ENCODE data around the gene LIMA1.
A peak's percentile ranks its signal among the peaks of the same experiment; 100 is the strongest.
"Not testable (repeated sequence)": the region's sequence is repeated elsewhere in the genome, so short reads cannot be mapped to it uniquely, and the experiment has no call there.

Gene LIMA1

GRCh38 chr12:50248411-50248810, 34.9 kb downstream of the LIMA1 start:
- no peak for DNase-seq (ENCODE audit: low read depth, low spot score)

- DNase-seq (ENCODE audit: low read depth, low spot score) = not testable (repeated sequence)
These were observed 35.7 kb downstream of the LIMA1 start for GRCh38 chr12:50247665-50248064.

GRCh38 chr12:50246873-50247612, 36.3 kb downstream of the LIMA1 start:
- DNase-seq (ENCODE audit: low read depth, low spot score) = peak; percentile 54

- no peak for DNase-seq (ENCODE audit: low read depth, low spot score)
These were observed 37.0 kb downstream of the LIMA1 start for GRCh38 chr12:50246197-50246865.

GRCh38 chr12:50243507-50243906, 39.8 kb downstream of the LIMA1 start:
- DNase-seq (ENCODE audit: low read depth, low spot score) = no peak

- DNase-seq (ENCODE audit: low read depth, low spot score) = no peak
These were observed 40.5 kb downstream of the LIMA1 start for GRCh38 chr12:50242751-50243191.

- no peak for DNase-seq (ENCODE audit: low read depth, low spot score)
These were observed 42.1 kb downstream of the LIMA1 start for GRCh38 chr12:50241178-50241577.

- DNase-seq (ENCODE audit: low read depth, low spot score) = no peak
These were observed 42.6 kb downstream of the LIMA1 start for GRCh38 chr12:50240792-50241114.

GRCh38 chr12:50240096-50240791, 43.1 kb downstream of the LIMA1 start:
- no peak for DNase-seq (ENCODE audit: low read depth, low spot score)

GRCh38 chr12:50239355-50239891, 43.9 kb downstream of the LIMA1 start:
- no peak for DNase-seq (ENCODE audit: low read depth, low spot score)

- no peak for DNase-seq (ENCODE audit: low read depth, low spot score)
These were observed 49.0 kb downstream of the LIMA1 start for GRCh38 chr12:50234347-50234746.

- DNase-seq (ENCODE audit: low read depth, low spot score) = no peak
These were observed 50.5 kb downstream of the LIMA1 start for GRCh38 chr12:50232771-50233209.

GRCh38 chr12:50232206-50232605, 51.1 kb downstream of the LIMA1 start:
- DNase-seq (ENCODE audit: low read depth, low spot score) = no peak

- no peak for DNase-seq (ENCODE audit: low read depth, low spot score)
These were observed 52.0 kb downstream of the LIMA1 start for GRCh38 chr12:50231346-50231745.

- DNase-seq (ENCODE audit: low read depth, low spot score) = no peak
These were observed 53.1 kb downstream of the LIMA1 start for GRCh38 chr12:50230217-50230616.

GRCh38 chr12:50224026-50224692, 59.2 kb downstream of the LIMA1 start:
- DNase-seq (ENCODE audit: low read depth, low spot score) = no peak

- DNase-seq (ENCODE audit: low read depth, low spot score) = peak; percentile 70
These were observed 61.0 kb downstream of the LIMA1 start for GRCh38 chr12:50222275-50222783.

- DNase-seq (ENCODE audit: low read depth, low spot score) = peak; percentile 73
These were observed 61.9 kb downstream of the LIMA1 start for GRCh38 chr12:50221228-50222008.

GRCh38 chr12:50220363-50220995, 62.8 kb downstream of the LIMA1 start:
- no peak for DNase-seq (ENCODE audit: low read depth, low spot score)

GRCh38 chr12:50219544-50219943, 63.8 kb downstream of the LIMA1 start:
- DNase-seq (ENCODE audit: low read depth, low spot score) = no peak
